Fibroblast of pulmonary artery (primary cell): ENCODE measurements around the gene CCL18.

ENCODE experiments used
- DNase-seq: peaks from one replicate; pipeline ENCODE4 v3.0.0-alpha.2; 2010; ENCODE audit warnings: low read depth
- H3K4me3 ChIP-seq: replicated peaks from 2 replicates; pipeline ENCODE4 v1.5.1; 2011; ENCODE audit warnings: low read depth, mild to moderate bottlenecking, control low read depth, low read length, moderate library complexity
- CTCF ChIP-seq: IDR thresholded peaks from 2 replicates; pipeline ENCODE4 v1.5.1; 2011; ENCODE audit warnings: mild to moderate bottlenecking, control low read depth, low read length, inconsistent platforms; ENCODE audit errors: missing control alignments

The CCL18 gene

GRCh38 chr17:36027761-36028160, 36.3 kb upstream of the CCL18 start:
- no peak for DNase-seq
- no peak for TF ChIP-seq CTCF
- no peak overlapping the region for H3K4me3 ChIP-seq

- DNase-seq = no peak
- H3K4me3 ChIP-seq = no peak overlapping the region
- no peak for TF ChIP-seq CTCF
Observed at GRCh38 chr17:36030956-36031355, 33.1 kb upstream of the CCL18 start.

- no peak for TF ChIP-seq CTCF
- DNase-seq = no peak
- no peak overlapping the region for H3K4me3 ChIP-seq
Observed at GRCh38 chr17:36034127-36034526, 29.9 kb upstream of the CCL18 start.

- H3K4me3 ChIP-seq = no peak overlapping the region
- no peak for DNase-seq
- no peak for TF ChIP-seq CTCF
Observed at GRCh38 chr17:36036235-36036634, 27.8 kb upstream of the CCL18 start.

- no peak for DNase-seq
- no peak overlapping the region for H3K4me3 ChIP-seq
- TF ChIP-seq CTCF = no peak
Observed at GRCh38 chr17:36048066-36048465, 16.0 kb upstream of the CCL18 start.

- DNase-seq = no peak
- no peak overlapping the region for H3K4me3 ChIP-seq
- no peak for TF ChIP-seq CTCF
Observed at GRCh38 chr17:36049643-36050042, 14.4 kb upstream of the CCL18 start.

- DNase-seq = no peak
- no peak for TF ChIP-seq CTCF
- no peak overlapping the region for H3K4me3 ChIP-seq
Observed at GRCh38 chr17:36055171-36055570, 8.9 kb upstream of the CCL18 start.
